GM12873 (cell line): ENCODE results near the gene PDE3A.

Source experiments
- TF ChIP-seq, protein P1 (sequence below): IDR thresholded peaks from 2 replicates; pipeline ENCODE4 v1.5.1; 2012; ENCODE audit warnings: low read depth, mild to moderate bottlenecking, moderate library complexity, low read length, control low read depth; ENCODE audit not compliant: insufficient read depth; ENCODE audit errors: missing control alignments

The PDE3A gene

DNA sequence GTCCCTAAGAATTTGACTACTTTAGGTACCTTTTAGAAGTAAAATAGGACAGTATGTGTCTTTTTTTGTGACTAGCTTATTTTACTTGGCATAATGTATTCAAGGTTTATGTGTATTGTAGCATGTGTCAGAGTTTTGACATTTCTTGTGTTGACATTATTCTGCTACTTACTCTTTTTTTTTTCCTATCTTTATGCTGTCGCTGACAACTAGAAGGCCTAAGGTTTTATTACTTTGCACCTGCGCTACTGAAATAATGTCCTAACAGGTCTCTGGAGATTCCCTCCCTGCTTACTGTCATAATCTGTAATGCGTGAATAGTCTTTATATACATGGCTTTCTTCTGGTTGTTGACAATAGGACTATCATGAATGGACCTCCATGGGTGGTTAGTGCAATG is 43.0 kb downstream of the PDE3A start:
- TF ChIP-seq, protein P1, sequence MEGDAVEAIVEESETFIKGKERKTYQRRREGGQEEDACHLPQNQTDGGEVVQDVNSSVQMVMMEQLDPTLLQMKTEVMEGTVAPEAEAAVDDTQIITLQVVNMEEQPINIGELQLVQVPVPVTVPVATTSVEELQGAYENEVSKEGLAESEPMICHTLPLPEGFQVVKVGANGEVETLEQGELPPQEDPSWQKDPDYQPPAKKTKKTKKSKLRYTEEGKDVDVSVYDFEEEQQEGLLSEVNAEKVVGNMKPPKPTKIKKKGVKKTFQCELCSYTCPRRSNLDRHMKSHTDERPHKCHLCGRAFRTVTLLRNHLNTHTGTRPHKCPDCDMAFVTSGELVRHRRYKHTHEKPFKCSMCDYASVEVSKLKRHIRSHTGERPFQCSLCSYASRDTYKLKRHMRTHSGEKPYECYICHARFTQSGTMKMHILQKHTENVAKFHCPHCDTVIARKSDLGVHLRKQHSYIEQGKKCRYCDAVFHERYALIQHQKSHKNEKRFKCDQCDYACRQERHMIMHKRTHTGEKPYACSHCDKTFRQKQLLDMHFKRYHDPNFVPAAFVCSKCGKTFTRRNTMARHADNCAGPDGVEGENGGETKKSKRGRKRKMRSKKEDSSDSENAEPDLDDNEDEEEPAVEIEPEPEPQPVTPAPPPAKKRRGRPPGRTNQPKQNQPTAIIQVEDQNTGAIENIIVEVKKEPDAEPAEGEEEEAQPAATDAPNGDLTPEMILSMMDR: no peak

DNA sequence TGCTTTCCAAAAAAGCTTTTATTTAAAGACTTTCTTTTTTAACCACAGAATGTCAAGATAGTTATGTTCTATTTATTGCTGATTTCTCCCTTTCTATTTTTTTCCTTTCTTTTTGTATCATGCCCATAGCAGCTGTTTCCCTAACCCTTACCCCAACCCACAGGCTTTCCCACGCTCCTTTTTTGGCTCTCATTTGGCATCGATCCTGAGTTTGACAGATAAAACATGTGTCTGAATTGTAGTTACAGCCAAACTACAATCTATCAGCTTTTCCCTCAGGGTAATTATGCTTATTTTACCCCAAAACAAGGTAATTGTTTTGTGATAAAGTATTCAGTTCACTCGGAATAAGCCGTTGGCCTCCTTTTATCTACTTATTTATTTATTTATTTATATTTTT is 46.7 kb downstream of the PDE3A start:
- TF ChIP-seq, protein P1: no peak

DNA sequence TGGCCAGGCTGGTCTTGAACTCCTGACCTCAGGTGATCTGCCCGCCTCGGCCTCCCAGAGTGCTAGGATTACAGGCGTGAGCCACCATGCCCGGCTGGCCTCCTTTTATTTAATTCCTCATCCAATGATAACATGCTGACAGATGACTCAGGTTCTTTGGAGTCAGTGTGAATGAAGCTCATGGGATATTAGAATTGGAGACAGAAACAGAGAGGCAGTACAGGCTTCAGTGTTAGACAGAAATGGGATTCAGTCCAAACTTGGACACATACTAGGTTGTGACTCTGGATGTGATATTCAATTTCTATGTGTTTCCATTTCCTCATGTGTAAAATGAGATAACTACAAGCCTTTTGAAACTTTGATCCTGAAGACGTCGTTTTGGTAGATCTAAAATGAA is 47.3 kb downstream of the PDE3A start:
- TF ChIP-seq, protein P1: no peak

DNA sequence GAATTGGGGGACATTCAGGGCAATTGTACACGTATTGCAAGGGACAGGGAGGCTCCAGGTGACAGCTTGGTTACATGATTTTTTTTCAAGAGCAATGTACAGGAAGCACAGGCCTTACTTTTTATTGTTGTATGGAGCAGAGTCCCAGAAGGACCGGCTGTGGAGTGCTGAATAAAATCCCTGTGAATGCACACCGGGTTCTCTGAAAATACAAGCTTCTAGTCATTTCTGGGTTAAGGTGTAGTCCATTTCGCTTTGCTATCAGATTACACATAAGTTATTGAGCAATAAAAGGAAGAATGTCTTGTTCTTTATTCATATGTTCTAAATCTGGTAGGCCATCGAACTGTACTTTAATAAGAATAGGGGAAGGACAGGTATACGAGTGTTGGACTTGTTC is 52.2 kb downstream of the PDE3A start:
- TF ChIP-seq, protein P1: no peak

DNA sequence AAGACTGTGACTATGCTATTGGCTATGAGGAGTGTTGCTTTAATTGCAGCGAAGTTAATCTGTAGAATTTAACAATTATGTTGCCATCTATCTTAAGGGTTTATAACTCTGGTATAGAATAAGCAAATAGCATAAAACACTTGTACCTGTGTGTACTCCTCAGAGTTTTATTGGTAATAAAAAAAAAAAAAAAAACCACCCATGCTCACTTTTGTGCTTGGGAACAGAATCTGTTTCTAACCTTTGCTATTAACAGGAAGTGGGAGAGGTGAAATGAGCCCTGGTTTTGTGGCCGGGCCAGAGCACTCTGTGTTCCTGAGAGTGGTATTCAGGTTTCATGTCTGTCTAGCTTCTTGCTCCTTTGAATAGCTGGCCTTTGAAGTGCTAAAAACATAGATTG is 53.1 kb downstream of the PDE3A start:
- TF ChIP-seq, protein P1: no peak

DNA sequence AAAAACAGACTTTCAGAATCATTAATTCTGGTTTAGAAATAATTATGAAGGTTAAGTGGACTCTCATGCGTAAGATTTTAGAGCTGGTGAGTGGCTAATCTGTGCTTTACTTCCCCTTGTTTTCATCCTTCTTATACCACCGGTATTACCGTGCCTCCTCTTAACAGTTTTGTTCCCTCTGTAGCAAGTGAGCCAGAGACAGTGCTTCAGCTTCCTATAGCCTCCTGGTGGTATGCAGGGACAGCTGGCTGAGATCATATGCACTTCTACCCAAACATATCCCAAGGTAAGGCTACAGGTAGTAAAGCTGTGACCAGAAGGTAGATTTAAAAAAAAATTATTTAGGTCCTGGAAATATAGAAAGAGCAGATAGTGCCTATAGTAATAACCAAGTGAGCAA is 55.2 kb downstream of the PDE3A start:
- TF ChIP-seq, protein P1: no peak

DNA sequence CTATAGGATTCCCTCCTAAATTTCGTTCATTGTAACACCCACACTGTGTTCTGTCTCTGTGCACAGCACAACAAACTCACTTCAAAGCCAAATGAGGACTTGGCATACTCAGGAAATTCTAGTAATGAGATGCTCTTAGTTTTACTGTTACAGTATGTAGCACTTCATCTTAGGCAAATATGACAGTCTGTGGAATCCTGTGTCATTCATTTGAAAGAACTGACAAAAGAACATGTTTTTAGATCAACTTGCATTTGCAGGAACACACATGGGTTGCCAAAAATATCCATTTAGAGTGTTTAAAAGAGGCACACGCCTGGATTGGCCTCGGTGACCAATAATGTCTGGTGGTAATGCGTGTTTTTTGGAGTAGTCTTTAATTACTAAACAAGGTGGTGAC is 56.5 kb downstream of the PDE3A start:
- TF ChIP-seq, protein P1: no peak

DNA sequence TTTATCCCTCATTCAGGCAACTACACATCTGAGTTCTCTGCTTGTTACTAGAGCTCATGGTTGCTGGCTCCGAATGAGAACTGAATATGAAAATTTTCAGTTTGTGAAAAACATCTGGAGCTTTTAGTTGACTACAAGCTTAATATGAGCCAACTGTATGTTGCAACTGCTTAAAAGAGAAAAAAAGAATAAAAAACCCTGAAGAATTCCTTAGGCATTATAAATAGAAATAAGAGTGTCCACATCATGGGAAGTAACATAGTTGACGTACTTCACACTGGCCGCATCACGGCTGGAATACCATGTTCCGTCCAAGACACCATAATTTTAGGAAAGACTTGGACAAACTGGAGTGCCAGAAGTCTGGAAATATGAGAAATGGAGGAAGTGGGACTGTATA is 57.9 kb downstream of the PDE3A start:
- TF ChIP-seq, protein P1: no peak
